ENCODE data around the gene JPH4. TPM values are rescaled to one million over a fixed set of nuclear protein-coding genes. Genes with fewer than 3 reads are reported as not detected.

JPH4 gene
- total RNA-seq, 2 experiments from 2014 or later, result 0.12 TPM; not detected in 1

GRCh38 chr14:23550812-23551265 is 27.8 kb downstream of the JPH4 start:
- ChIA-PET CTCF (interaction anchor here (1.5 to 8.1 kb wide), 3 partner anchors 9 to 12 kb away, joined by 4 to 63 read pairs (median 5); no protein-coding TSS in a partner anchor), POLR2A (no interaction called here)
- DNase-seq, result no peak
- H3K4me1 Mint-ChIP-seq (ENCODE audit: low read depth), result peaks cover 8% of the 10 kb centered on the region
- no peaks in the 10 kb centered on the region for H3K27me3 Mint-ChIP-seq
- H3K36me3 Mint-ChIP-seq, result no peaks in the 10 kb centered on the region
- H3K27ac Mint-ChIP-seq, result no peak overlapping the region
- no peak overlapping the region for H3K4me3 Mint-ChIP-seq
- intact Hi-C loops (cut with micrococcal nuclease), result loop anchor here (1.0 to 2.0 kb wide), 3 partner anchors 16 to 230 kb away; partner anchors contain the start of genes AP1G2, NGDN and PABPN1
- H3K9me3 Mint-ChIP-seq, result no peaks in the 10 kb centered on the region

- Mint-ChIP-seq H3K27me3 (no peaks in the 10 kb centered on the region), H3K9me3 (no peaks in the 10 kb centered on the region), H3K4me1 (ENCODE audit: low read depth) (peaks cover 7% of the 10 kb centered on the region), H3K4me3 (no peak overlapping the region), H3K27ac (no peak overlapping the region), H3K36me3 (no peaks in the 10 kb centered on the region)
- POLR2A ChIA-PET, result no interaction called here
- DNase-seq, result no peak
- intact Hi-C loops (cut with micrococcal nuclease), result loop anchor here (2.0 kb wide), 2 partner anchors 17 to 229 kb away; partner anchors contain the start of genes AP1G2 and PABPN1
- CTCF ChIA-PET, result interaction anchor here (0.8 to 8.1 kb wide), 4 partner anchors 11 to 72 kb away, joined by 3 to 63 read pairs (median 4); no protein-coding TSS in a partner anchor
Measured at GRCh38 chr14:23550131-23550811, 28.3 kb downstream of the JPH4 start.

GRCh38 chr14:23548351-23549318 is 30.0 kb downstream of the JPH4 start:
- Mint-ChIP-seq H3K27me3 (no peaks in the 10 kb centered on the region), H3K9me3 (no peaks in the 10 kb centered on the region), H3K4me1 (ENCODE audit: low read depth) (peaks cover 2% of the 10 kb centered on the region), H3K4me3 (no peak overlapping the region), H3K36me3 (no peaks in the 10 kb centered on the region), H3K27ac (no peak overlapping the region)
- intact Hi-C loops (cut with micrococcal nuclease), result no loop called here
- ChIA-PET CTCF (interaction anchor here (0.7 to 8.1 kb wide), 4 partner anchors 10 to 70 kb away, joined by 3 to 63 read pairs (median 6); no protein-coding TSS in a partner anchor), POLR2A (no interaction called here)
- DNase-seq, result no peak

- no peak for DNase-seq
- Mint-ChIP-seq H3K36me3 (no peaks in the 10 kb centered on the region), H3K9me3 (no peaks in the 10 kb centered on the region), H3K4me3 (no peak overlapping the region), H3K27ac (no peak overlapping the region), H3K4me1 (ENCODE audit: low read depth) (peaks cover 2% of the 10 kb centered on the region), H3K27me3 (no peaks in the 10 kb centered on the region)
- CTCF ChIA-PET, result interaction anchor here (0.7 to 8.1 kb wide), 3 partner anchors 9 to 69 kb away, joined by 3 to 63 read pairs (median 9); no protein-coding TSS in a partner anchor
- POLR2A ChIA-PET, result no interaction called here
- intact Hi-C loops (cut with micrococcal nuclease), result no loop called here
Measured at GRCh38 chr14:23547924-23548323, 30.7 kb downstream of the JPH4 start.

GRCh38 chr14:23546450-23547035 is 32.0 kb downstream of the JPH4 start:
- no peak for DNase-seq
- H3K36me3 Mint-ChIP-seq, result no peaks in the 10 kb centered on the region
- H3K4me1 Mint-ChIP-seq (ENCODE audit: low read depth), result no peaks in the 10 kb centered on the region
- no peaks in the 10 kb centered on the region for H3K9me3 Mint-ChIP-seq
- H3K27ac Mint-ChIP-seq, result no peak overlapping the region
- POLR2A ChIA-PET, result no interaction called here
- intact Hi-C loops (cut with micrococcal nuclease), result no loop called here
- H3K27me3 Mint-ChIP-seq, result no peaks in the 10 kb centered on the region
- H3K4me3 Mint-ChIP-seq, result no peak overlapping the region
- CTCF ChIA-PET, result interaction anchor here (8.1 kb wide), 1 partner anchor 15 kb away, joined by 63 read pairs; no protein-coding TSS in a partner anchor

- no peak for DNase-seq
- Mint-ChIP-seq H3K4me3 (no peak overlapping the region), H3K27ac (no peak overlapping the region), H3K36me3 (no peaks in the 10 kb centered on the region), H3K27me3 (no peaks in the 10 kb centered on the region), H3K9me3 (no peaks in the 10 kb centered on the region), H3K4me1 (ENCODE audit: low read depth) (no peaks in the 10 kb centered on the region)
- intact Hi-C loops (cut with micrococcal nuclease), result no loop called here
- CTCF ChIA-PET, result interaction anchor here (8.1 kb wide), 1 partner anchor 15 kb away, joined by 63 read pairs; no protein-coding TSS in a partner anchor
- POLR2A ChIA-PET, result no interaction called here
Measured at GRCh38 chr14:23545740-23546365, 32.7 kb downstream of the JPH4 start.

GRCh38 chr14:23544511-23545447 is 33.8 kb downstream of the JPH4 start:
- POLR2A ChIA-PET, result no interaction called here
- Mint-ChIP-seq H3K9me3 (no peaks in the 10 kb centered on the region), H3K27ac (no peak overlapping the region), H3K36me3 (no peaks in the 10 kb centered on the region), H3K4me3 (no peak overlapping the region), H3K4me1 (ENCODE audit: low read depth) (no peaks in the 10 kb centered on the region), H3K27me3 (no peaks in the 10 kb centered on the region)
- DNase-seq, result no peak
- intact Hi-C loops (cut with micrococcal nuclease), result no loop called here
- CTCF ChIA-PET, result interaction anchor here (8.1 to 8.4 kb wide), 2 partner anchors 15 to 16 kb away, joined by 63 to 66 read pairs; no protein-coding TSS in a partner anchor

GRCh38 chr14:23543403-23543802 is 35.2 kb downstream of the JPH4 start:
- intact Hi-C loops (cut with micrococcal nuclease), result no loop called here
- Mint-ChIP-seq H3K4me1 (ENCODE audit: low read depth) (no peaks in the 10 kb centered on the region), H3K9me3 (no peaks in the 10 kb centered on the region), H3K27me3 (peaks cover 1% of the 10 kb centered on the region), H3K36me3 (no peaks in the 10 kb centered on the region), H3K4me3 (no peak overlapping the region), H3K27ac (no peak overlapping the region)
- ChIA-PET POLR2A (no interaction called here), CTCF (interaction anchor here (1.3 to 8.4 kb wide), 3 partner anchors 17 to 552 kb away, joined by 3 to 66 read pairs (median 63); no protein-coding TSS in a partner anchor)
- no peak for DNase-seq

- POLR2A ChIA-PET, result interaction anchor here (0.6 kb wide), 1 partner anchor 284 kb away, joined by 3 read pairs; no protein-coding TSS in a partner anchor
- H3K4me1 Mint-ChIP-seq (ENCODE audit: low read depth), result no peaks in the 10 kb centered on the region
- no peaks in the 10 kb centered on the region for H3K36me3 Mint-ChIP-seq
- CTCF ChIA-PET, result interaction anchor here (0.5 to 8.4 kb wide), 7 partner anchors 9 to 553 kb away, joined by 3 to 66 read pairs (median 4); partner anchors contain the start of gene ZFHX2
- DNase-seq, result no peak
- H3K27ac Mint-ChIP-seq, result no peak overlapping the region
- no peak overlapping the region for H3K4me3 Mint-ChIP-seq
- no peaks in the 10 kb centered on the region for H3K9me3 Mint-ChIP-seq
- intact Hi-C loops (cut with micrococcal nuclease), result no loop called here
- H3K27me3 Mint-ChIP-seq, result peaks cover 2% of the 10 kb centered on the region
Measured at GRCh38 chr14:23542261-23542660, 36.3 kb downstream of the JPH4 start.

GRCh38 chr14:23540141-23540469 is 38.5 kb downstream of the JPH4 start:
- H3K4me3 Mint-ChIP-seq, result no peak overlapping the region
- no peak overlapping the region for H3K27ac Mint-ChIP-seq
- H3K4me1 Mint-ChIP-seq (ENCODE audit: low read depth), result no peaks in the 10 kb centered on the region
- H3K36me3 Mint-ChIP-seq, result no peaks in the 10 kb centered on the region
- no peaks in the 10 kb centered on the region for H3K9me3 Mint-ChIP-seq
- intact Hi-C loops (cut with micrococcal nuclease), result no loop called here
- DNase-seq, result no peak
- ChIA-PET CTCF (interaction anchor here (0.7 to 8.4 kb wide), 8 partner anchors 10 to 147 kb away, joined by 3 to 66 read pairs (median 4); no protein-coding TSS in a partner anchor), POLR2A (no interaction called here)
- peaks cover 2% of the 10 kb centered on the region for H3K27me3 Mint-ChIP-seq
